SHP77 treated with DMSO at 0.1 percent for 48 hours (cell line): Measurements from ENCODE around the gene ZNF133.
"Not testable (repeated sequence)": the region's sequence is repeated elsewhere in the genome, so short reads cannot be mapped to it uniquely, and the experiment has no call there.

Experiments used
- DNase-seq: peaks from one replicate; lab custom pipeline; 2025; lab: John Stamatoyannopoulos, UW

Gene ZNF133

GRCh38 chr20:18284805-18285533 is 3.4 kb upstream of the ZNF133 start:
- no peak for DNase-seq

GRCh38 chr20:18287546-18287914 is 797 bp upstream of the ZNF133 start:
- DNase-seq = no peak

DNA sequence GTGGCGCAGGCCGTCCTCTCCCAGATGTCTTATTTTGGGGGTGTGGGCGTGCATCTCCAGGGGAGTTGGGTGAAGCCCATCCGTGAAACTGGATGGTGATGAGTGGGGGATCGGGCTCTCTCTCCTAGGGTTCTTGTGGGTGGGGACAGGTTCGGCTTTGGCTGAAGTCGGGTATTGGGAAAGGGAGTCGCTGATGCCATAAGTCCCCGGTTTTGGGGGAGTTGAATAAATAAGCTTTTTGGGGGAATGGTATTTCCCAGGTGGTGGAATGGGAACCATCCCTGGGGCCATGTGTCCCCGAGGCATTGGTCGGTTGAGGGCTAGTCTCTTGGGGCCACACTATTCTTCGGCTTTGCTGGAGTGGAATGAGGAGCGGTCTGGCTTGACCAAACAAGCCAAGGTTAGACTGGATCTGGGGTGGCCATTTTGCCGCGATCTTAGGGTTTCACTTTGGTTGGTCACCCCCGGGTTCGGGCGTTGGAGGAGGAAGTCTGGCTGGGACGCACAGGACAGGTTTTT is 481 bp downstream of the ZNF133 start:
- DNase-seq = no peak

DNA sequence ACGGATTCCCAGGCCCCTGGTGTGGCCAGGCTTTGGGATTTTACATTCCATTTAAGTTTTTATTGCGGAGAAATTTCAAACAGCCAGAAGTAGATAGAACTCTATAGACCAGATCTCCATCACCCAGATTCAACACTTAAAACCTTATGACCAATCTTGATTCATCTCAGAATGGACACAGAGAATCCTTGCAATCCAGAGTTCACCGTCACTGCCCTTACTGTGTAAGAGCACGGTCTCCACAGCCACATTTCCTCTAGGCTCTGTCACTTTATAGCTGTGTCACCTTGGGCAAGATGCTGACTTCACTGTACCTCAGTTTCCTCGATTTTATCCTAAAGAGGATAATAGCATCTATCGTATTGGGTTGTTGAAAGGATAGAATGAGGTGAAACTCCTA is 979 bp downstream of the ZNF133 start:
- no peak for DNase-seq

GRCh38 chr20:18299364-18299763 is 11.0 kb downstream of the ZNF133 start:
- DNase-seq = no peak

DNA sequence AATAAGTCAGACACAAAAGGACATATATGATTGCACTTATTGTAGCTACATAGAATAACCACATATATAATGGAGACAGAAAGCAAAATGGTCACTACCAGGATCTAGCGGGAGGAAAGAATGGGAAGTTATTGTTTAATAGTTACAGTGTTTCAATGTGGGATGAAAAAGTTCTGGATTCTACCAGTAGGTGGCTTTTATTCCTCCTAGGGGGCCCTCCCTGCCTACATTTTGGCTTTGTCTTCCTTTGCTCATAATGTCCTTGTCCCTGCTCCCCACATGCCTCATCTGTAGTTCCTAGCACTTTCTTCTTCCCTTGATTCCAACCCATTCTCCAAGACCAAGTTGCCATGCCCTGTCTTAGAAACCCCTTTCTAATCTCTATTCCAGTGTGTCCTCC is 16.3 kb downstream of the ZNF133 start:
- DNase-seq = no peak

DNA sequence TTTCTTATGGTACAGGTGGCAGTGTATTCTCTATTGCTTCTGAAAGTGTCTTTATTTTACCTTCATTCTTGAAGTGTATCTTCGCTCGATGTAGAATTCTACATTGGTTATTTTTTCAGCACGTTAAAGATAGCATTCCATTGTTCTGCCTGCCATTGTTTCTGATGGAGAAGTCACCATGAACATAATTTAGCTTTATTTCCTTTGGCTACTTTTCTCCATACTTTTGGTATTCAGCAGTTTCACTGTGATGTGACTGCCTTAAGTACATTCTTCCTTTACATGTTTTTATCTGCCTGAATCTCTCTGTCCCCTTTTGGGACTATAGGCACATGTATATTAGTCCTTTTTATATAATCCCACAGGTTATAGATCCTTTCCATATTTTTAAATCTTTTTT is 19.0 kb downstream of the ZNF133 start:
- DNase-seq = no peak

DNA sequence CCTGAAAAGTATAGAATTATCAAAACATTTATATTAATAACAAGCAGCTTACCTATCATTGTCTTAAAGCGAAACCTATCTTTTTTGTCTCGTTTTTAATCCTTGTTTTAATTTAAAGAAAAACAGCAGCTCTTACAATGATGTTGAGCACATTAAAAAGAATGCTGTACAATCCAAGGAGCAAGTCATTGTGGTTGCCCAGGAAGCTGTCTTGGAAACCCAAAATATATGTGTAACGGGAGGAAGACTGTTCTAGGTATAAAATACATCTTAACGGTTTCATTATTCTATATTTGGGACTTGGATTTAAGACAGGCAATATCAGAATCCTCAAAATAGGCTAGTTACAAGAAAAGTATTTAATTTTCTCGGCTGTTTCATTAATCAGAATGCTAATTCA is 21.7 kb downstream of the ZNF133 start:
- DNase-seq = no peak

- DNase-seq = no peak
These were observed 22.3 kb downstream of the ZNF133 start for GRCh38 chr20:18310592-18310991.

GRCh38 chr20:18312723-18313122 is 24.4 kb downstream of the ZNF133 start:
- DNase-seq = no peak

GRCh38 chr20:18313411-18313810 is 25.1 kb downstream of the ZNF133 start:
- DNase-seq = no peak

- no peak for DNase-seq
These were observed 26.6 kb downstream of the ZNF133 start for GRCh38 chr20:18314786-18315406.

DNA sequence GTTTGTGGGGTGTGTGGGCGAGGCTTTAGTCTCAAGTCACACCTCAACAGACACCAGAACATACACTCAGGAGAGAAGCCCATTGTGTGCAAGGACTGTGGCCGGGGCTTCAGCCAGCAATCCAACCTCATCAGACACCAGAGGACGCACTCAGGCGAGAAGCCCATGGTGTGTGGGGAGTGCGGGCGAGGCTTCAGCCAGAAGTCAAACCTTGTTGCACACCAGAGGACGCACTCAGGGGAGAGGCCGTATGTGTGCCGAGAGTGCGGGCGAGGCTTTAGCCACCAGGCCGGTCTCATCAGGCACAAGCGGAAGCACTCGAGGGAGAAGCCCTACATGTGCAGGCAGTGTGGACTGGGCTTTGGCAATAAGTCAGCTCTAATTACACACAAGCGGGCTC is 27.8 kb downstream of the ZNF133 start:
- no peak for DNase-seq

DNA sequence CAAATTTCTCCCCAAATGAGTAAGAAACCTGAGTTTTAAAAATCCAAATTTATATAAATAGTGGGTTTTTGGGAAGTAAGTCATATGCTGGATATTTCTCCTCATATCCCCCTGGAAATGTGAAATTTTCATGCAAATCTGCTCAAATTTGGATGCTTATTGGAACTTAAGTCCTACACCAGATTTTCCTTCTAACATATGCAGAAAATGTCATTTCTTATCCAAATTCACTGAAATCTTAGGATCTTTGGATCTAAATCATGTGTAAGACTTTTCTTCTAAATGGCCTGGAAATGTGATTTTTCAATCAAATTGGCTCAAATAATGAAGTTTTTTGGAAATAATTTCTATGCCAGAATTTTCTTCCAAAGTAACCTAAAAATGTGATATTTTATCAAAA is 33.0 kb downstream of the ZNF133 start:
- DNase-seq = no peak

DNA sequence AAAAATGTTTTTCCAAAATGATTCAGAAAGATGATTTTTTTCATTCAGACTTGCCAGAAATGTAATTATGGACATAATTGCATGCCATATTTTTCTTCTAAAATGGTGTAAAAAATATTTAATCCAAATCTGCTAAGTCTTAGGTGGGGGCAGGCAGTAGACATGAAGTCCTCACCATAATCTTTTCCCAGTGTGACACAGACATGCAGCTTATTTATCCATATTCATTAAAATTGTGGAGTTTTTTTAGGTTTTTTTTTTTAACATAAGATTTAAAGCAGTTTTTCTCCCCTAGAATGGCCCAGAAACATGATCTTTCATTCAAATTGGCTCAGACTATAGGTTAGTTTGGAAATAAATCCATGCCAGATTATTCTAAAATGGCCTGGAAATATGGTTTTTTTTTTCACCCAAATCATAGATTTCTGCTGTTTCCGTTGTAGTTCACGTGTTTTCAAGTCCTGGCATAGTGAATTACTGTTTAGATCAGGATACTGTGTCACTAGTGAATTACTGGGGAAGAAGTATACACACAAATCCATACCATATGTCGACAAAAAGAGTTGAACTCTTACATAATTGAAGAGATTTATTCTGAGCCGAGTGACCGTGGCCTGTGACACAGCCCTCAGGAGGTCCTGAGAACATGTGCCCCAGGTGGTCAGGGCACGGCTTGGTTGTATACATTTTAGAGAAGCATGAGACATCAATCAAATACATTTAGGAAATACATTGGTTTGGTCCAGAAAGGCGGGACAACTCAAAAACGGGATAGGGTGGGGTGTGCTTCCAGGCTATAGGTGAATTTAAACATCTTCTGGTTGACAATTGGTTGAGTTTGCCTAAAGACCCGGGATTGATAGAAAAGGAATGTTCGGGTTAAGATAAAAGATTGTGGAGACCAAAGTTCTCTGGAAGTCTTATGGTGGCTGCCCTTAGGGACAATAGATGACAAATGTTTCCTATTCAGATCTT is 33.9 kb downstream of the ZNF133 start:
- DNase-seq = no peak

DNA sequence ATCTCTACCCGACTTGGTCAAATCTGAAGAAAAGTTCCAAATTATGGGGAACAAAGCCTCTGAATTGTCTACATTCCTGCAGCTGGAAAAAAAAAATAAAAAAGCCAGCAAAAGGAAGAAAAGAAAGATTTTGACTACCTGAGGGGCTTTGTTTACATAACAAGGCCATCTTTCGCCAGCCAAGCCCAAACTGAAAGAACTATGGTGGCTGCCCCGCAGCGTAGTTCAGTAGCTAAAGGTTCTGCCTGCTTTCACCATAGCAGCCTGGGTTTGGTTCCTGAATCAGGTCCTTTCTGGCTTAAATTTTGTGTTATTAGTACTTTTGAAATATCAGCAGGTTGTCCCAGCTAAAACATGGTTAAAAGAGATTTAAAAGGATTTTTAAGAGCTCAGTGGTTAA is 35.4 kb downstream of the ZNF133 start:
- no peak for DNase-seq

GRCh38 chr20:18324596-18325089 is 36.3 kb downstream of the ZNF133 start:
- no peak for DNase-seq

- no peak for DNase-seq
These were observed 38.7 kb downstream of the ZNF133 start for GRCh38 chr20:18326990-18327389.

GRCh38 chr20:18331694-18332093 is 43.4 kb downstream of the ZNF133 start:
- no peak for DNase-seq

GRCh38 chr20:18349749-18350148 is 61.4 kb downstream of the ZNF133 start:
- DNase-seq = not testable (repeated sequence)

DNA sequence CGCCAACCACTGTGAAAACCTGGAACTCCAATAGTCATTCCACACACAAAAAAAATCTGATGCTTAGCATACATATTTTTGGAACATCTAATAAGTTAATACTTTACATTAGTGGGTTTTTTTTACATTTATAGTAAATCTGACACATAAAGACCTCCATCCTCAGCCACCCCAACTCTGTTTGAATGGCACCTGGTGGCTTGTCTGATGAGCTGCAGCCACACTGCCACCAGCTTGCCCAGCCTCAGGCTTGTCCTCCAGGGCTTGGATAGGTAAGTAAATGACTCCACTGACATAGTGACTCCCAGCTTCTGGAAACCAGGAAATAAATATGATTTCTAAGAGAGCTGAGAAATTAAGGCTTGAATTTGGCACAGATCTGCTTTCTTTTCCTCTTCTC is 71.5 kb downstream of the ZNF133 start:
- DNase-seq = no peak

DNA sequence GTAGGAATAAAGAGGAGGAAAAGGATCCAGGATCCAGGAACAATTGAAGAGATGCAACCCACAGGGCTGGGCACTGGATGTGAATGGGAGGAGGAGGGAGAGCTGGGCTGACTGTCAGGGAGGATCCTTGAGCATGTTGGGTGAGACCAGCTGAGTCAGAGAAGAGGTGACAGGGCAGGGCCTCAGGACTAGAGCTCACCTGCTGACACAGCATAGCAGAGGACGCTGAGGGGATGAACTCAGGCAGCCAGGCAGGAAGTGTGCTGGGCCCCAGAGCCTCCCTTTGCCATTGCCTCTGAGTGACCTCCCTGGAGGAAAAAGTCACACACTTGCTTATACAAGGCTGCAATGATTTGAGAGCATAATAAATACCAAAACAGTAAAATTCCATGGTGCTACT is 72.3 kb downstream of the ZNF133 start:
- DNase-seq = no peak
